Endodermal cell (in vitro differentiated cells): ENCODE results near the gene FOXL2NB. TPM values are rescaled to one million over a fixed set of nuclear protein-coding genes. Genes with fewer than 3 reads are reported as not detected.

Source experiments
- DNase-seq: peaks from one replicate; pipeline ENCODE4 v3.0.0-alpha.2; 2017
- H3K27ac ChIP-seq: 2 replicates; pipeline ENCODE4 v1.5.1; 2013; ENCODE audit warnings: mild to moderate bottlenecking, low read depth, low read length, moderate library complexity
- H3K27me3 ChIP-seq: 2 replicates; pipeline ENCODE4 v1.6.1; 2013; ENCODE audit warnings: mild to moderate bottlenecking, low read length, moderate library complexity; ENCODE audit not compliant: insufficient read depth, control insufficient read depth, poor library complexity, severe bottlenecking
- H3K36me3 ChIP-seq: 2 replicates; pipeline ENCODE4 v1.7.0; 2013; ENCODE audit warnings: mild to moderate bottlenecking, low read length, moderate library complexity; ENCODE audit not compliant: control insufficient read depth, insufficient read depth
- H3K4me1 ChIP-seq: one replicate; pipeline ENCODE4 v1.7.0; 2013; ENCODE audit warnings: low read length; ENCODE audit not compliant: control insufficient read depth, insufficient read depth
- H3K4me3 ChIP-seq: 2 replicates; pipeline ENCODE4 v1.5.1; 2013; ENCODE audit warnings: mild to moderate bottlenecking, low read length, moderate library complexity
- H3K9ac ChIP-seq: 2 replicates; pipeline ENCODE4 v1.6.1; 2013; ENCODE audit warnings: mild to moderate bottlenecking, low read length, moderate library complexity; ENCODE audit not compliant: poor library complexity, severe bottlenecking; ENCODE audit errors: extremely low read depth
- H3K9me3 ChIP-seq: 2 replicates; pipeline ENCODE4 v1.6.1; 2013; ENCODE audit warnings: mild to moderate bottlenecking, low read length, moderate library complexity; ENCODE audit not compliant: control insufficient read depth
- H3K27ac Mint-ChIP-seq: 2 replicates; pipeline ENCODE4 v1.8.0; 2020; ENCODE audit warnings: mixed read lengths
- H3K27me3 Mint-ChIP-seq: 2 replicates; pipeline ENCODE4 v1.8.0; 2021; ENCODE audit warnings: mild to moderate bottlenecking, mixed read lengths; ENCODE audit not compliant: insufficient read depth
- H3K36me3 Mint-ChIP-seq: 2 replicates; pipeline ENCODE4 v1.8.0; 2020; ENCODE audit warnings: low read depth, mixed read lengths
- H3K4me1 Mint-ChIP-seq: 2 replicates; pipeline ENCODE4 v1.8.0; 2020; ENCODE audit warnings: mixed read lengths
- H3K4me3 Mint-ChIP-seq: 2 replicates; pipeline ENCODE4 v1.8.0; 2020; ENCODE audit warnings: mild to moderate bottlenecking, moderate library complexity, mixed read lengths
- H3K9me3 Mint-ChIP-seq: 2 replicates; pipeline ENCODE4 v1.8.0; 2020; ENCODE audit warnings: mild to moderate bottlenecking, mixed read lengths
- CTCF ChIP-seq: fragments of 200-600 bp; sonication (generic); conservative IDR thresholded peaks from 2 replicates; pipeline ENCODE4 v1.5.0; 2021; ENCODE audit warnings: antibody characterized with exemption, mild to moderate bottlenecking
- WGBS, 2 experiments: methylation state at CpG; one replicate each; pipeline versions ENCODE4 v1.1.5 to v1.1.7; 2013; ENCODE audit warnings: missing lambda C conversion rate in 2 of 2, mixed read lengths in 1 of 2; ENCODE audit not compliant: insufficient coverage in 1 of 2, insufficient read length in 1 of 2; 5-methylcytosine and 5-hydroxymethylcytosine counted together
- total RNA-seq, 2 donors: library from RNA; stranded (reverse); fragmentation: NEBNext Ultra II Directional in 1 of 2; extraction: Animal tissue kit (Norgen Biotek cat#: 25700) in 1 of 2; gene quantifications; 2 replicates in 1 of 2; 3 replicates in 1 of 2; pipeline ENCODE4 v1.2.1, GENCODE V29; 2021

Gene FOXL2NB
- total RNA-seq, 2 donors from 2014 or later = 0.24 to 0.40 TPM

GRCh38 chr3:138916824-138917223 lies 30.2 kb upstream of the FOXL2NB start:
- H3K27ac ChIP-seq = no peak overlapping the region
- no peaks in the 10 kb centered on the region for H3K4me1 ChIP-seq
- Mint-ChIP-seq H3K9me3 (no peaks in the 10 kb centered on the region), H3K27me3 (peaks cover 2% of the 10 kb centered on the region), H3K36me3 (no peaks in the 10 kb centered on the region), H3K4me3 (no peak overlapping the region), H3K27ac (no peak overlapping the region), H3K4me1 (peaks cover 15% of the 10 kb centered on the region)
- WGBS, 2 experiments = 88 to 89% methylated on average over 1 to 2 of the region's 2 CpGs
- no peak for DNase-seq
- no peak overlapping the region for H3K9ac ChIP-seq
- no peaks in the 10 kb centered on the region for H3K9me3 ChIP-seq
- H3K4me3 ChIP-seq = no peak overlapping the region
- no peaks in the 10 kb centered on the region for H3K27me3 ChIP-seq
- no peaks in the 10 kb centered on the region for H3K36me3 ChIP-seq
- no peak for TF ChIP-seq CTCF

- WGBS, 2 experiments = 74% methylated on average over 3 to 4 of the region's 4 CpGs
- H3K36me3 ChIP-seq = no peaks in the 10 kb centered on the region
- DNase-seq = no peak
Observed at GRCh38 chr3:138919325-138919724, 27.7 kb upstream of the FOXL2NB start.

GRCh38 chr3:138921316-138922292 lies 25.4 kb upstream of the FOXL2NB start:
- no peak overlapping the region for H3K9ac ChIP-seq
- Mint-ChIP-seq H3K27ac (no peak overlapping the region), H3K9me3 (no peaks in the 10 kb centered on the region), H3K4me3 (no peak overlapping the region), H3K4me1 (peaks cover 4% of the 10 kb centered on the region), H3K27me3 (peaks cover 5% of the 10 kb centered on the region), H3K36me3 (no peaks in the 10 kb centered on the region)
- 83 to 100% methylated on average over 5 to 8 of the region's 8 CpGs for WGBS, 2 experiments
- DNase-seq = no peak
- H3K27me3 ChIP-seq = no peaks in the 10 kb centered on the region
- H3K9me3 ChIP-seq = no peaks in the 10 kb centered on the region
- no peak overlapping the region for H3K27ac ChIP-seq
- no peak overlapping the region for H3K4me3 ChIP-seq
- H3K4me1 ChIP-seq = no peaks in the 10 kb centered on the region
- H3K36me3 ChIP-seq = no peaks in the 10 kb centered on the region
- TF ChIP-seq CTCF = no peak

More at GRCh38 chr3:138919325-138919724, 27.7 kb upstream of the FOXL2NB start:
- Mint-ChIP-seq H3K4me1 (peaks cover 10% of the 10 kb centered on the region), H3K27me3 (peaks cover 5% of the 10 kb centered on the region), H3K4me3 (no peak overlapping the region), H3K27ac (no peak overlapping the region), H3K36me3 (no peaks in the 10 kb centered on the region), H3K9me3 (no peaks in the 10 kb centered on the region)
- TF ChIP-seq CTCF = peak; percentile 32
- H3K4me3 ChIP-seq = no peak overlapping the region
- no peaks in the 10 kb centered on the region for H3K9me3 ChIP-seq
- H3K4me1 ChIP-seq = no peaks in the 10 kb centered on the region
- H3K27me3 ChIP-seq = no peaks in the 10 kb centered on the region
- no peak overlapping the region for H3K9ac ChIP-seq
- no peak overlapping the region for H3K27ac ChIP-seq
